GM13977 (cell line): ENCODE results near the gene ANKS4B.
"Not testable (repeated sequence)": the region's sequence is repeated elsewhere in the genome, so short reads cannot be mapped to it uniquely, and the experiment has no call there.

Source experiments
- DNase-seq: peaks from one replicate; pipeline ENCODE4 v3.0.0; 2012; ENCODE audit warnings: low spot score
- CTCF ChIP-seq: IDR thresholded peaks from 2 replicates; pipeline ENCODE4 v1.5.1; 2012; ENCODE audit warnings: mild to moderate bottlenecking, control low read depth; ENCODE audit not compliant: insufficient read depth; ENCODE audit errors: extremely low read depth, missing control alignments
- in situ Hi-C: fragments of 300-500 bp; cut with MboI; formaldehyde crosslinking; loops from one replicate; pipeline ENCODE4 v1.12.0; 2022; ENCODE audit warnings: low sequenced_read_pairs, low pct_unique_long_range_greater_than_20kb, mixed read lengths, inconsistent platforms; ENCODE audit not compliant: unreplicated experiment

ANKS4B gene

GRCh38 chr16:21239646-21240045 is 6.1 kb downstream of the ANKS4B start:
- in situ Hi-C loops, result no loop called here
- no peak for DNase-seq
- no peak for TF ChIP-seq CTCF

- in situ Hi-C loops, result no loop called here
- no peak for DNase-seq
- no peak for TF ChIP-seq CTCF
These were observed 9.3 kb downstream of the ANKS4B start for GRCh38 chr16:21242756-21243155.

GRCh38 chr16:21244518-21245215 is 11.2 kb downstream of the ANKS4B start:
- DNase-seq, result no peak
- in situ Hi-C loops, result no loop called here
- TF ChIP-seq CTCF, result no peak

- in situ Hi-C loops, DNase-seq: not testable (repeated sequence)
These were observed 14.7 kb downstream of the ANKS4B start for GRCh38 chr16:21248179-21248578.

GRCh38 chr16:21250072-21250923 is 16.8 kb downstream of the ANKS4B start:
- DNase-seq, result no peak
- in situ Hi-C loops, result no loop called here
- TF ChIP-seq CTCF, result no peak

GRCh38 chr16:21253470-21253869 is 20.0 kb downstream of the ANKS4B start:
- in situ Hi-C loops, result no loop called here
- TF ChIP-seq CTCF, result no peak
- DNase-seq, result no peak

GRCh38 chr16:21256636-21257035 is 23.1 kb downstream of the ANKS4B start:
- in situ Hi-C loops, result no loop called here
- DNase-seq, result no peak
- no peak for TF ChIP-seq CTCF
